Activated T-helper 1 cell treated with anti-CD3 and anti-CD28 coated beads, Interleukin-2, amount 50 U/mL, for 16 hours (primary cell): ENCODE measurements around the gene CD36.

ENCODE experiments used
- DNase-seq, 2 donors: peaks; one replicate each; pipeline ENCODE4 v3.0.0-alpha.2; 2020; ENCODE audit warnings: low read depth in 1 of 2, low spot score in 1 of 2

CD36 gene

DNA sequence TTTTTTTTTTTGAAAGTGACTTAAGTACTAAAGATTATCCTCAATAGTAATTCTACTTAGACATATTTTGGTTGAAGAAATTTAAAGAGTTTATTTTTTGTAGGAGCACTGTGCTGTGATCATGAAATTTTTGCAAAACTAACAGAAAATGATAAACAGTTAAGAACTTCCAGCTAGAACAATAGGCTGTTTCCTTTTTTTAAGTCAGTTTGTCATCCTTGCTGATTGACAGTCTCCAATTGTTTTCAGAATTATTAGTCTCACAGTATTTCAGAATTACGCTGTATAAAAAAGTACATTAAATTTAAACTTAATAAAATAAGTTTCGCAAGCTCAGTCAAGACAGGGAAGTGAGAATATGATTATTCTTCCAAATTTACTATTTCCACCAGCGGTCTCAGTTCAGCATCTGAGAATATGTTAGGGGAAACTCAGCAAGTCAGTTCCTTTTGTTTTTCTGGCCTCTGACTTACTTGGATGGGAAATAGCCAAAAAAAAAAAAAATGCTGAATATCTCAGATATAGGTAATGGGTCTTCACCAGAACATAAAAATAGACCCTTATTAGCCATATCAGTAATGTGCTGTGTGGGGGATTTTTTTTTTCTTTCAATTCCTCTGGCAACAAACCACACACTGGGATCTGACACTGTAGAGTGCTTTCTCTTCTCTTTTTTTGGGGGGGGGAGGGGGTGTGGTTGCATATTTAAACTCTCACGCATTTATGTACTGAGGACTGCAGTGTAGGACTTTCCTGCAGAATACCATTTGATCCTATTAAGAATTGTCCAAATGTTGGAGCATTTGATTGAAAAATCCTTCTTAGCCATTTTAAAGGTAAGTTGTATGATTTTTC is at the start of gene CD36:
Gene CD36, plus strand, starts transcription at position 732 of the 855 bp plus-strand sequence. CDS start 8,099 bp downstream, outside the sequence.
- DNase-seq, result no peak

DNA sequence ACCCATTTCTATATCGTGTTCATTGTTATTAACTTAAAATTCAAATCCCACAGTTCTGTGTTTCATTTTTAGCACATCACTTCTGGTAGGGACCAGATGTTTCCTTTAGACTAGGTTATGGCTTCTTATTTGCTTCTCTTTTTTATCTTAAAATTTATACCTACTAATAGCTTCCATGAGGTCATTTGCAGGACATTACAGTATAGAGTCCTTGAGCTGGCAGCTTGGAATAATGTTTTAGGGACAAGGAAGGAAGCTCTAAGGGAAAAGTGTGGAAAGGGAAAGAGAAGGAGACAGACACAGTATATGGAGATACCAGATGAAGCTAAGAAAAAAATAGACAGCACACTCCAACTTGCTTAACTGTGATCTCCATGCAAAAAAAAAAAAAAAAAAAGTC is 48.8 kb upstream of the CD36 start:
- no peak for DNase-seq

DNA sequence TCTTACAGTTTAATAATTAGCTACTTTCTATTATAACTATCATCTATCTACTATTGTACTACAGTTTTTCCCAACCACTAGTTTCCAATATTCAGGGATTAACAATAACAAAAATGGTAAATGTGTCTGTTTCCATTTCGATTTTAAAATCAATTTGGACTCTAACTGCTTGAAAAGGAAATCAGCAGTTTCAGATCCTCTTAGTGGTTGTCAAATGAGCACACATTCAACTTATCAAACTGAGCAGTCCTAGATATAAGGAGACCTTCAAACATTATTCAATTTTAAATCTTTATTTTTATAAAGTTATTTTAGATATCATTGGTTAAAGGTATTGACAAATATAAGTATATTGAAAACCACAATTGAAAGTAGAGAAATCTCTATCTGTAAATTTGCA is 46.8 kb upstream of the CD36 start:
- DNase-seq, result no peak

DNA sequence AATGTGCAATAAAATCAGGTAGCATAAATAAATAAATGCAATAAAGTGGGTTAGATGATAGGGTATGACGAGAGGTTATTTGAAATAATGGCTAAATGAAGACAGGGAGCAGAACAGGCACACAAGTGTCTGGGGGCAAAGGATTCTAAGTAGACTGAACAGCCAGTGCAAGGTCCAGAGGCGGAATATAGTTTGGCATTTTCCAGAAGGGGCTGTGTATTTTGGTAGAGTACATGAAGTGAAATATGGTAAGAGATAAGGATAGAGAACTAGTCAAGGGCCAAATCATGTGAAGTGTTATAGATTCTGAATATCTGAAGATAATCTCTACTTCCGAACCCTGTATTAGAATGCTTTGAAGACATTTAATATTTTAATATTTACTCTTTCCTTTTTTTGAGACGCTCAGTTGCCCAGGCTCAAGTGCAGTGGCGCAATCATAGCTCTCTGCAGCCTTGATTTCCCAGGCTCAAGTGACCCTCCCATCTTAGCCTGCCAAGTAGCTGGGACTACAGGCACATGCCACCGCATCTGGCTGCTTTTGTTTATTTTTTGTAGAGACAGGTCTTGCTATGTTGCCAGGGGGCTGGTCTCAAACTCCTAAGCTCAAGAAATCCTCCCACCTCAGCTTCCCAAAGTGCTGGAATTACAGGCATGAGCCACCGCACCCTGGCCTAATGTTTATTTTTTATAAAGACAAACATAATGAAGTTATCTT is 44.4 kb upstream of the CD36 start:
- no peak for DNase-seq

DNA sequence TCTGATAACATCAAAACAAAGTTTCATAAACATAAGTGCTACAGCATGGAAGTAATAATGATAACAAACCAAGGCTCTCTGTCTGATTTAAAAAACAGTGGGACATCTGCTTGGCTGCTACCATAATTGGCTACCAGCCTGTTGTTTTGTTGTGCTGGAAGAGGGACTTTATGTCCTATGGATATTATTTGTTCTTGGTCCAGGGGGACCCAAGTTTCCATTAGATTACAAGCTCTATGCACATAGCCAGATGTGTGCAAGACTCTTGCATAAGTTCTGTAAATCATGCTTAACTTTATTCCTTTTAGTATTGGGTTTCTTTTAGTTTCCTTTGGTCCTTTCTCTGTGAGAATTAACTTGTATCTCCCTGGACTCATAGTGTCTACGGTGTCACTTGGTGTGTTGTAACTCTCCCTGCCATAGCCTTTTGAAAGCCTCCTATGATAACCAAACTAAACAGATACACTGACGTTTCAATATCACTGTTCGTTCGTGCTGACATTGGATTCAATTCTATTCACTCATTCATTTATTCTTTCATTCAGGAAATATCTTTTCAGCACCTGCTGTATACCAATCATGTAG is 41.4 kb upstream of the CD36 start:
- no peak for DNase-seq

DNA sequence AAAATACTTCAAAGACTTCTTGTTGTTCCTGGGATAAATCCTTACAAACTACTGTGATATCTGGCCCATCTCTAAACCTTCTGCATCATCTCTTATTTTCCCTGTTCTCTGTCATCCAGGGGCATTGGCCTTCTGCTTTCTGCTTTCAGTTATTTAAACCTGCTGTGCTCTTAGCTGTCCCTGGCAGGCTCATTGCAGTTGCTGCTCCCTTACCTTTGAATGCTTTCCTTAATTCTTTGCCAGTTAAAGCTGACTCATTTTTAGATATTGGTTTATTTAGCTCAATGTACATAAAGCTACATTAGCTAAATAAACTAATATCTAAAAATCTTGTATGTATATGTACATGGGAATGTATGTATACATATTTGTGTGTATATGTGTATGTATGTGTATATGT is 40.6 kb upstream of the CD36 start:
- DNase-seq, result no peak

DNA sequence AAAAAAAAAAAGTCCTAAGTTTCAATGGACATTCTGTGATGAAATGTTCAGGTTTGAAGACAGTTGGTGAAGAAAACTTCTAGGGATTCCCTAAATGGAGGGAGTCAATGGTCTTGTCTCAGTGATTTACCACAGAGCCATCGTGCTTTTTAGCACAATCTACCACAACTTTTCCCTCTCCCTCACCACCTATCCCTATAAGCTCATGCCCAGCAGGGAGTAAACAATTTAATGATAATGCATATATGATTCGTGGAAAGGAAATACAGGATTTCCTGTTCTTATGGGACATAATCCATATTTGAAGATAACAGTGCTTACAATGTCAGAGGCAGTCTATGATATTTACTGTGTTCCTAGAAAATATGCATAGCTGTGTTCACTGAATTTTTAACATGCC is 38.4 kb upstream of the CD36 start:
- DNase-seq, result no peak

DNA sequence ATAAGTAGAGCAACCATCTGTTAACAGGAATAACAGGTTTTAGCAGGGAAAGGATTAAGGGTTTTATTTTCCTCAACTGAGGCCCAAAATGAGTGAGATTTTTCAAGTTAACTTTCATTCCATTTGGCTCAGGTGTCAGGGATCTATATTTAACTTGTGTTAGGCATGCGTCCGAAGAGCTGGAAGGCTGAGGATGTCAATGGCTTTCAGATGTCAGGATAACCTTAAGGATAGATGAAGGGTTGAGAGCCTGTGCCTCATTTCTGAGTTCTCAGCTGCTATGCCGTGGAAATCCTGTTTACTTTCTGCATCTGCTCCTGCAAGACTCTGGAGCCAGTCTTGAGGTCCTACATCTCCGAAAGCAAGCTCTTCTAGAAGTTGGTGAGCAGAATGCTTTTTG is 36.4 kb upstream of the CD36 start:
- DNase-seq, result no peak

DNA sequence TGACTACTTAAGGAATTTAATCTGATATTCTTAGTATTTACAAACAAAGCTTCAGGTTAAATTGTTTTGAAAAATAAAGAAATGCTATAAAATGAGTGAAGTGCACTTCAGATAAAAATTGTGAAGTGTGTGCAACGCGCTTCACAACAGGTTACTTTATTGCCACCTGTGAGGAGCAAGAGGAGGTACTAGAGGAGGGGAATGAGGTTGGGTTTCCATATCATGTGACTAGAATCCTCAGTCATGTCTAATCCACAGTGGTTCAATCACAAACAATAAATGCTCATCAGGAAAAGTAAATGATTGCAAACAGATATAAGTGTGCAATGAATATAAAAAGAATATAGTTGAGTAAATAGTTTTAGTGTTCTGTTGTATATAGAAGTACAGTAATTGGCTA is 34.5 kb upstream of the CD36 start:
- DNase-seq, result no peak

DNA sequence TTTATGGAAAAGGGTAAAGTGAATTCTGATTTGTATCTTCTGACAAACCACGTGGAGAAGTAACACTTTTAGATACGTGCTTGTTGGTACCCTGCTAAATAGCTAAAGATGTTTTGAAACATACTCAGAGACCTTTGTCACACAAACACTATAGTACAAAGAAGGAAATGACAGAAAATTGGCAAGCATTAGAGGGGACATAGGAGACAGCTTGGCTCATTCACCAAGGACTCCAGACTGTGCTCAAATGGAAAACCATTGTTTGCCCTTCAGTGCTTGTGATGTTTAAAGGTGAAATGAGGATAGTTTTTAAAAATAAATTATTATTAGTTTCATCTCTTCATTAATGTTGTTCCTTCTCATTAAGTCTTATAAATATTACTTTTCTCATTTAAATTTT is 34.0 kb upstream of the CD36 start:
- DNase-seq, result no peak

DNA sequence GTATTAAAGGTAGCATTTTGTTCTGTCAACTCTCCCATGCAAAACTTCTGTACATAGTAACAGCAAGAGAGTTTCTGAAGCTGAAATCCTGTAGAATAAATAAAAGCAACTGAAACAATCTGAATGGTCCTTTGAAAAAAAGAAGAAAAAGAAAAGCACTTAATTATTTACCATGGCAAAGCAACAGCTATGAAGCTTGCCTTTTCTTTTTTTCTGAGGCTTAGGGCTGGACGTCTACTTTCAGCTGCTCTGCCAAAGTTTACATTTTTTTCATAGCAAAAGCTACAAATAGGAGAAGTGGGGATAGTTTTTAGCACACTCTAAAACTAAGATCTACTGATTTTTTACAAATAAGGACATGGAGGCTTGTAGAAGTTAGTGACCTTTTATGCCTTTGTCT is 31.3 kb upstream of the CD36 start:
- no peak for DNase-seq

DNA sequence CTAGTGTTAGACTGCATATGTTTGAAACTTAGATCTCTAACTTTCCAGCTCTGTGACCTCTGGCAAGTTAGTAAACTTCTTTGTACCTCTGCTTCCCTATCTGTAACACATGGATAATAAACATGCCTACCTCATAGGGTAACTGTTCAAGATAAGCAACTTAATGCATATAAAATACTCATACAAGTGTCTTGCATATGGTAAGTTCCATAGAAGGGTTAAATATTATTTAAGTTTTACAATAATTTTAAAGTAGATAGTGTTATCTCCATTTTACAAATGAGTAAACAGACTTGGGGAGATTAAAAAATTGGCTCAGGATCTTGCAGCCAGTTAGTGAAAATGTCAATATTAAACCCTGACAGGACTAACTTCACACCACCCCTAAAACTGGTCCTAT is 30.1 kb upstream of the CD36 start:
- DNase-seq, result no peak

DNA sequence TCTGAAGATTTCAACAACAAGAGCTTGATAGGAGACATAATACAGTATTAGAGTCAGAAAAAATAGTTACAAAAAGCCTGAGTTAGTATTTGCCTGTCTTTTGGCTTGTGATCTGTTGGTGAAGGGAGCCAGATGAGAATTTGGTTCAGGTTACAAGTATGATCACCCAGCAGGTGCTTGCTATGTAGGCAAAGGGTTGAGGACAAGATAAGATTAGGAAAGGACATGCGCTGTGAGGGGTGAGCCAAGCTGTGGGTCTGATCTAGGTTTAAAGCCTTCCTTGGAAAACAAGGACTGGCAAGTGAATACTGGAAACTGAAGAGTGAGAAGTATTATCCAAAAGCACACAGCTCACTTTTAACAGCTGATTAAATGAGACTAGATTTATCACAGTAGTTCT is 28.7 kb upstream of the CD36 start:
- no peak for DNase-seq

DNA sequence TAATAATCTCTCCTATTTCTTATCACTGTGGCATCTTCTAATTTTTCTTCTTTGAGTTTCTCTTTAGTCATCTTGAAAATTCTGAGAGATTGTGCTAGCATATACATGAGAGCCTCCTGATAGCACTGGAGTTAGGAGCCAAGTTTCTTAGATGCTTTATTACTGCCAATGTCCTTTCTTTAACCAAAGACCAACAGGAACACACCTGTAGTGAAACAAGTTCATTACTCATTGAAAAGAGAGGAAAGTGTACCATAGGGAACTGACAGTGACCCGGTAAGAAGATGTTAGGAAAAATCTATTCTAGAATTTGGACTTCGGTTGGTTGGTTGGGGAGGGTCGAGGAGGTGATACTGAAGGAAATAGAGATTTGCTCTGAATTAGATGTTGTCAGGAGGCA is 27.1 kb upstream of the CD36 start:
- no peak for DNase-seq

DNA sequence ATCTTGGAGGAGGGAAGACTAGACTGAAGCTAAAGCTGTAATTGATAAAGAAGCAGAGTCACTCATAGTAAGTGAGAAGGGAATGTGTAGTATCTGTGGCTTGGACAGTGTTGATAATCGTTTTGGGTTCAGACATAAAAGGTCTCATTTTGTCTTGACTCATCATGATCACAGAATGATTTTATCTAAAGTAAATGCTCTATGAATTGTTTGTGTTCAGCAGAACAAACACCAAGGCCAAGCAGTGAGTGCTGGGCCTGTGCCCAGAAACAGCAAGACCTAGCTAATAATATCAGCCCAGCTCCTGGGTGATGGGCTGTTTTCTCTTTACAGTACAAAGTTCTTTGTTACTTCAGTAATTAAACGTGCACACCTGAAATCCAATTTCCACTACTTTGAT is 26.7 kb upstream of the CD36 start:
- DNase-seq, result no peak

DNA sequence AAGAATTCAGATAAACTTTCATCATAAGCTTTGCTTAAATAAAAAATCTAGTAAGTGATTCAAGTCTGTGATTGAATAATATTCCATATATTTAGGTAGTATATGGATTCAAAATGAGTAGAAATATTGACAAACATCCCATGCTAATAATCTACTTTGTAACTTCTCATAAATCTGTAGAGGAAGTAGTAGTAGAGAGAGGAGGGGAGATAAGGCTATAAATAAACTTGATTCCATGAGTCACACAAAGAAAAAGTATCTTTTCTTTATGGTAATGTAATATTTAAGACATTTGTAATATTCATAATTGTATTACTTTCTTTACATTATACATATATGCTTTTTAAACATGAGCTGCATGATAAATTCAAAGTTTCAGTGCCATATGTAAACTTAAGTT is 25.6 kb upstream of the CD36 start:
- no peak for DNase-seq

DNA sequence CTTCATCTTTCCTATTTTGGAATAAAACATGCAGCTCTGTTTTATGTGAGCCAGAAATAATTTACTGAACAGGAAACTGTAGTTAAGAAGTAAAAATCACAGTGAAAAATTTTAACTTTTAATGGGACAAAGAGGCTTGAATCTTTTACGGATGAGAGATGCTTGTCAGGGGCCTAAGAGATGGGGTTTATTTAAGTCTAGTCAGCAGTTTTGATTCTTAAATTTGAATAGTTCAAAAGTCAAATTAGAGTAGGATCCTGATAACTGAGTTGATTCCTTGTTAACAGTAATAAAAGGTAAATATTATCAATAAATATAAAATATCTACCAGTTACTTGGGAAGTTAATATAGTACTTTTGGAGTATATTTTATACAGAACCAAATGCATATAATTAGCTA is 24.9 kb upstream of the CD36 start:
- no peak for DNase-seq

DNA sequence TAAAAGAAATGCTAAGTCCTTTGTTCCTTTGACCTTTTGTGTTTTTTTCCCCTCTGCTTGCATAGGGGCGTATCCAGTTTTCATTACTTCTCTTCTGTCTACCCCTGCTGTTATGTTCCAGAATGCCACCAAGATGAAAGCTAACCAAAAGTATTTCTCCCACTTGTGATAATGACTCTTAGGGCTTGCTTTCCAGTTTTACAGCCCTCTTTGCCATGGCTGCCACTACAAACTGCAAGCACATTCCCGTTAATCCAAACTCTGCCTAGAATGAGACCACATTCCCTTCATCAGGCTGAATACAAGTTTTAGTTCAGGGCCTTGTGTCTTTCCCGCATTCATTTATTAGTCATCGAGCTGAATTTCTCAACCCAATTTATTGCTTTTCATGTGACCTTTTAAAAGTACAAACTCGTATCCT is 23.6 kb upstream of the CD36 start:
- DNase-seq, result no peak

DNA sequence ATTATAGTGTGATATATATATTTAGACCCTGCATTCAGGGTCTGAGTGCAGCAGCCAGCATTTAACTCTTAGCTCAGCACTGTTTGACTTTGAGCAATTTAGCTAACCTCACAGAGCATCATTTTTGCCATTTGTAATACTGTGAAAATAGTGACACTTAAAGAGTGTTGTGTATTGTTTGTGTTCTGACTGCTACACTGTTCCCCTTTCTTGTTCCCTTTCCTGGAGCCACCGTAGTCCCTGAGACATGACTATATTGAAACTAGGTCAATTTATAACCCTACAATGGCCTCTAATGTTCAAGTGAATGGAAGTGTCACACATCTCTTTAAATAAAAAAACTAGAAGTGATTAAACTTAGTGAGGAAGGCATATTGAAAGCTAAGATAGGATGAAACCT is 20.3 kb upstream of the CD36 start:
- DNase-seq, result no peak

DNA sequence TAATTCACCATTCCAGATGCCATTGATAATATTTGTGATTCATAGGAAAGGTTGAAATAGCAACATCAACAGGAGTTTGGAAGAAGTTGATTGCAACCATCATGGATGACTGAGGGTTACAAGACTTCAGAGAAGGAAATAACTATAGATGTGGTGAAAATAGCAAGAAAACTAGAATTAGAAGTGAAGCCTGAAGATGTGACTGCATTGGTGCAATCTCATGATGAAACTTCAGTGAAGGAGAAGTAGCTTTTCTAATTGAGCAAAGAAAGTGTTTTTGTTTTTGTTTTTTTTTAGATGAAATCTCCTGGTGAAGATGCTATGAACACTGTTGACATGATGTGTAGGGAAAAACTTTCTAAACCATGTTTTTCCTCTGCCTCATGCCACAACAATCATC is 18.7 kb upstream of the CD36 start:
- DNase-seq, result no peak

DNA sequence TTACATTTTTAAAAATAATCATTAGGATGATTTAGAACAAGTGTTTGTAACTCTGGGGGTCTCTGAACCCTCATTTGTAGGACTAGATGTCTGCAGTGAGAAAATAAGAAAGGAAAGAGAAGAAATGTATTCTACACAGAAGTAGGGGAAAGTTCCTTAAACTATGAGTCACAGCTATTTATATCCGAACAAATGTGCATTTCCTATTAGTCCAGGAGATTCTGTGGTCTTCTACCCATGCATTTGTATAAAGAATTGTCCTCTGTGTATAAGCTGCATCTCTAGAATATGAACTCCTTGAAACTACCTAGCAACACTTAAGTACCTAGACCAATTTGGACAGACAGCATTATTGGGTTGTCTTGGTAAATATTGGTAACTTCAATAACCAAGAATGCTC is 15.9 kb upstream of the CD36 start:
- DNase-seq, result no peak

DNA sequence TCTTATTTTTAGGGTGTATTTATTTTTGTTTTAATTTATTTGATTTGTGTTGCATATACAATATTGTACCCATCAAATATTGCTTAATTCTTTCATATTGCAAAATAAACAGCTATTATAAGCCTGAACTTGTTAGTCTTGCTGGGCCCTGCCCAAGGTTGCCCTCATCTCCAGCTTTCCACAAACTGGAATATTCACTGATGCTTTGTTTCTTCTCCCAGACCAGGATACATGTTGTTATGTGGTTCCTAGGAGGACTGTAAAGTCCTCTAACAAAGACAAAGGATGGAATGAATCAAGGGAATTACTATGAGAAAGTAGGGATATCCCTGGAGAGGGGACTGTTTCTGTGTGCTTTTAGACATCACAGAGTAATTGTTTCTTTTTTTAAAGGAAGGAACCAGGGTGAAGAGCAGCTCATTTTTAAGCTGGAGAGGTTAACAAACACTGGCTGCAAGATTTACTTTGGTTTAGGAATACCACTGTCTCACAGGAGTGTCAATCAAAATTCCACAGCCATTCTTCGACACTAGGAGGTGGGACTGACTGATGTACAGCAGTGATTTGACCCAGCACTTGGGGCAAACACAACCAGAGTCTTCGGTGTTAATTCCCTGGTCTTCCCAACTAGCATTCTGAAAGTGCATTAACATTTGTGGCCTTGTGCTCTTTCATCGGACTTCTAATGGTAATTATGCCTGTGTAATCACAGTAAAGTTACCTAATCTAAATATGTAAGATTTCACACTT is 14.8 kb upstream of the CD36 start:
- no peak for DNase-seq
